A673 (cell line): ENCODE data around the gene APBB2.

Source experiments
- CTCF ChIP-seq: fragments of 300-800, 200-600 bp; sonication (generic); conservative IDR thresholded peaks from 2 replicates; pipeline ENCODE4 v1.5.1; 2017; ENCODE audit warnings: low read depth, mild to moderate bottlenecking, antibody characterized with exemption, low read length, moderate library complexity, mixed read lengths
- EZH2 ChIP-seq: fragments of 200-600 bp; sonication (generic); IDR thresholded peaks from 2 replicates; pipeline ENCODE4 v1.6.1; 2017; ENCODE audit warnings: borderline replicate concordance, low read depth, mild to moderate bottlenecking, mixed read lengths, antibody characterized with exemption, low read length; ENCODE audit not compliant: poor library complexity, severe bottlenecking

- TF ChIP-seq CTCF (no peak), EZH2 (no peak)
Measured at GRCh38 chr4:41203841-41204240, 10.5 kb downstream of the APBB2 start.
